PC-9 (cell line): Measurements from ENCODE around the gene EXOC4. TPM values are rescaled to one million over a fixed set of nuclear protein-coding genes. Genes with fewer than 3 reads are reported as not detected.

ENCODE experiments used
- BruUV-seq: library from RNA; stranded (reverse); fragments of 400-500 nt; replicated peaks from 2 replicates; lab custom pipeline; 2021; lab: Mats Ljungman, UMichigan
- CTCF ChIA-PET: fragments of 300-600 bp; sonication (Branson Sonifier 250); formaldehyde crosslinking; loops from one replicate; lab custom pipeline; 2022; ENCODE audit warnings: antibody characterized with exemption; lab: Charles Lee
- POLR2A ChIA-PET: fragments of 300-600 bp; sonication (Branson Sonifier 250); formaldehyde crosslinking; loops from one replicate; lab custom pipeline; 2022; ENCODE audit warnings: antibody characterized with exemption; ENCODE audit not compliant: unreplicated experiment; lab: Charles Lee
- DNase-seq, 2 experiments: peaks; one replicate each; pipeline versions ENCODE4 v3.0.0 to v3.0.0-alpha.2; 2015 to 2022; ENCODE audit warnings: mixed read lengths in 1 of 2
- H2AFZ ChIP-seq: fragments of 200-600 bp; sonication (generic); 2 replicates; pipeline ENCODE4 v1.8.1; 2017; ENCODE audit warnings: antibody characterized with exemption
- H3F3A ChIP-seq: fragments of 200-600 bp; sonication (generic); 2 replicates; pipeline ENCODE4 v1.8.1; 2017; ENCODE audit warnings: antibody characterized with exemption, mild to moderate bottlenecking, low read depth; ENCODE audit not compliant: insufficient read depth
- H3K27ac ChIP-seq: fragments of 200-600 bp; sonication (generic); 2 replicates; pipeline ENCODE4 v1.6.1; 2016; ENCODE audit warnings: mixed run types
- H3K27me3 ChIP-seq: fragments of 200-600 bp; sonication (generic); 2 replicates; pipeline ENCODE4 v1.6.1; 2016; ENCODE audit warnings: low read depth, mixed run types; ENCODE audit not compliant: insufficient read depth
- H3K36me3 ChIP-seq: fragments of 200-600 bp; sonication (generic); 2 replicates; pipeline ENCODE4 v1.6.1; 2016; ENCODE audit warnings: low read depth, mixed run types
- H3K4me1 ChIP-seq: fragments of 200-600 bp; sonication (generic); replicated peaks from 2 replicates; pipeline ENCODE4 v1.6.1; 2016; ENCODE audit warnings: mixed run types; ENCODE audit not compliant: insufficient read depth
- H3K4me2 ChIP-seq: fragments of 200-600 bp; sonication (generic); 2 replicates; pipeline ENCODE4 v1.6.1; 2017; ENCODE audit warnings: mixed run types
- H3K4me3 ChIP-seq: fragments of 200-600 bp; sonication (generic); 2 replicates; pipeline ENCODE4 v1.6.1; 2016; ENCODE audit warnings: mixed run types
- H3K79me2 ChIP-seq: fragments of 200-600 bp; sonication (generic); 2 replicates; pipeline ENCODE4 v1.6.1; 2017; ENCODE audit warnings: low read depth, mixed run types
- H3K9me2 ChIP-seq: fragments of 200-600 bp; sonication (generic); 2 replicates; pipeline ENCODE4 v1.8.1; 2017; ENCODE audit warnings: mild to moderate bottlenecking; ENCODE audit not compliant: insufficient read depth
- H3K9me3 ChIP-seq: fragments of 200-600 bp; sonication (generic); 2 replicates; pipeline ENCODE4 v1.8.1; 2016; ENCODE audit warnings: low read depth; ENCODE audit not compliant: insufficient read depth
- H4K20me1 ChIP-seq: fragments of 200-600 bp; sonication (generic); 2 replicates; pipeline ENCODE4 v1.8.1; 2017; ENCODE audit not compliant: insufficient read depth
- CTCF ChIP-seq: fragments of 200-600 bp; sonication (generic); conservative IDR thresholded peaks from 2 replicates; pipeline ENCODE4 v1.6.1; 2017; ENCODE audit warnings: mixed run types, antibody characterized with exemption, mild to moderate bottlenecking, moderate library complexity
- EZH2 ChIP-seq: fragments of 200-600 bp; sonication (generic); IDR thresholded peaks from 2 replicates; pipeline ENCODE4 v1.8.0; 2017; ENCODE audit warnings: antibody characterized with exemption, low read depth
- intact Hi-C: fragments of 100-400 bp; cut with micrococcal nuclease; formaldehyde crosslinking; loops from one replicate; pipeline ENCODE4 v1.10.0; 2022; ENCODE audit not compliant: unreplicated experiment
- total RNA-seq: library from RNA; stranded (reverse); gene quantifications from 2 replicates; pipeline ENCODE4 v1.2.3, GENCODE V29; 2021

Gene EXOC4
- total RNA-seq, 1 experiment from 2014 or later = 101 TPM

GRCh38 chr7:133645884-133646391 is 393.1 kb downstream of the EXOC4 start:
- Histone ChIP-seq H3K4me3 (no peak overlapping the region), H3F3A (no peaks in the 10 kb centered on the region), H3K27me3 (no peaks in the 10 kb centered on the region), H3K4me2 (no peak overlapping the region), H3K9me3 (no peaks in the 10 kb centered on the region), H3K9me2 (no peaks in the 10 kb centered on the region), H4K20me1 (no peaks in the 10 kb centered on the region), H3K4me1 (no peaks in the 10 kb centered on the region), H3K27ac (no peak overlapping the region), H3K79me2 (no peaks in the 10 kb centered on the region), H2AFZ (no peak overlapping the region), H3K36me3 (no peaks in the 10 kb centered on the region)
- BruUV-seq = no TSS peak
- ChIA-PET POLR2A (no interaction called here), CTCF (no interaction called here)
- no peak for DNase-seq
- intact Hi-C loops = no loop called here
- no peak for TF ChIP-seq EZH2
- TF ChIP-seq CTCF = no peak

GRCh38 chr7:133646472-133647315 is 393.8 kb downstream of the EXOC4 start:
- DNase-seq = no peak
- CTCF ChIA-PET = no interaction called here
- no peaks in the 10 kb centered on the region for H3K9me2 ChIP-seq
- no peaks in the 10 kb centered on the region for H3K9me3 ChIP-seq
- H4K20me1 ChIP-seq = no peaks in the 10 kb centered on the region
- no peaks in the 10 kb centered on the region for H3K36me3 ChIP-seq
- H3K4me1 ChIP-seq = no peaks in the 10 kb centered on the region
- H3K27ac ChIP-seq = no peak overlapping the region
- H3F3A ChIP-seq = no peaks in the 10 kb centered on the region
- H3K79me2 ChIP-seq = no peaks in the 10 kb centered on the region
- TF ChIP-seq EZH2 (no peak), CTCF (no peak)
- intact Hi-C loops = no loop called here
- no peaks in the 10 kb centered on the region for H3K27me3 ChIP-seq
- H3K4me3 ChIP-seq = no peak overlapping the region
- no TSS peak for BruUV-seq
- no peak overlapping the region for H3K4me2 ChIP-seq
- H2AFZ ChIP-seq = no peak overlapping the region
- POLR2A ChIA-PET = interaction anchor here (0.6 kb wide), 1 partner anchor 376 kb away, joined by 5 read pairs; no protein-coding TSS in a partner anchor

GRCh38 chr7:133649593-133649992 is 396.7 kb downstream of the EXOC4 start:
- no peaks in the 10 kb centered on the region for H3K27me3 ChIP-seq
- intact Hi-C loops = no loop called here

More at GRCh38 chr7:133649593-133649992, 396.7 kb downstream of the EXOC4 start:
- Histone ChIP-seq H3K9me3 (no peaks in the 10 kb centered on the region), H3K4me3 (no peak overlapping the region), H3K79me2 (no peaks in the 10 kb centered on the region), H3K36me3 (no peaks in the 10 kb centered on the region), H2AFZ (no peak overlapping the region), H3K27ac (no peak overlapping the region), H3K4me2 (no peak overlapping the region), H3K4me1 (no peaks in the 10 kb centered on the region), H3K9me2 (no peaks in the 10 kb centered on the region), H4K20me1 (no peaks in the 10 kb centered on the region), H3F3A (no peaks in the 10 kb centered on the region)
- POLR2A ChIA-PET = no interaction called here
- CTCF ChIA-PET = no interaction called here
- no TSS peak for BruUV-seq
- TF ChIP-seq EZH2 (no peak), CTCF (no peak)
- DNase-seq = no peak
